ENCODE measurements around the gene ARID1B.
A peak's percentile ranks its signal among the peaks of the same experiment; 100 is the strongest.

The ARID1B gene

DNA sequence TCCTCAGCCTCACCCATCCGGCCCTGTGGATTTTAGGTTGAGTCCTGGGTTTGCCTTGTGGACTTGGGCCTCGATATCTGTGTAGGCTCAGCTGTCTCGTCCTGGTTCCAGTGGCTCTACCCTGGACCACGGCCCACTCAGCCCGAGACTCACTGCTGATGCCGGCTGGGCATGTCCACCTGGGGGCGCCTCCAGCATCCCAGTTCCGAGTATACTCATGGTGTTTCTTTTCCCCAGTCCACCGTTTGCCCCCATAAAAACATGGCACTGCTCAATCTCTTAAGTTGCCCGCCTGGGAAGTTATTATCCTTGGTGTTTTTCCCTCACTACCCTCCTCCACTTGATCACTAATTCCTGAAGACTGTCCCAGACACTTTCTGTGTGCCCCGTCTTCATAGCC, 99.1 kb downstream of the ARID1B start:
- no peak for DNase-seq (ENCODE audit: low read depth in 3 of 3, low spot score in 1 of 3)

DNA sequence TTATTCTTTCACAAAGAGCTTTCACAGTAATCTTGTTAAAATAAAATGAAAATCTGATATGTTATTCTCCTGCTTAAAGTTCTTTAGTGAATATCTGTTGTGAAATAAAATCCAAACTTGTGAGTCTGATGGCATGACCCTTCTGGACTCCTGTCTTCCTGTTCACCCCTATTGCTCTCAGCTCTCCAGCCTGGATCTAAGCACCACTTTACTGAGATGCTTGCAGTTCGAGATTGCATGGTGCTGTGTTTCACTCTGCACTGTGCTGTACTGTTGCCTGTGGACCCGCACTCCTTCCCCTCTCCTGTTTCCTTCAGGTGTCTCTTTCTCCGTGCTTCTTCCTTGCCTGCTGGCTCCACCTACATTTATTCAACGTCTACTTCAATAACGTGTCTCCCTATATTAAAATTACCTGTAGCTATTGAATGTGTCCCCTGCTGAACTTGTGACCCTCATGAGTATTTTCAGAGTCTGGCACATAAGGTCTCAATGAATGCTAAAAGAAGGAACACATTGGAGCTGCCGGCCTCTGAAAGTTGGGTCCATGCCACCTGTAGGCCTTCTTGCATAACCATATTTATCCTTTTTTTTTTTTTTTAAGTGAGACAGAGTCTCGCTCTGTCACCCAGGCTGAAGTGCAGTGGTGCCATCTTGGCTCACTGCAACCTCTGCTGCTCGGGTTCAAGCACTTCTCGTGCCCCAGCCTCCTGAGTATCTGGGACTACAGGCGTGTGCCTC, 100.1 kb downstream of the ARID1B start:
- no peak for DNase-seq (ENCODE audit: low read depth in 3 of 3, low spot score in 1 of 3)

DNA sequence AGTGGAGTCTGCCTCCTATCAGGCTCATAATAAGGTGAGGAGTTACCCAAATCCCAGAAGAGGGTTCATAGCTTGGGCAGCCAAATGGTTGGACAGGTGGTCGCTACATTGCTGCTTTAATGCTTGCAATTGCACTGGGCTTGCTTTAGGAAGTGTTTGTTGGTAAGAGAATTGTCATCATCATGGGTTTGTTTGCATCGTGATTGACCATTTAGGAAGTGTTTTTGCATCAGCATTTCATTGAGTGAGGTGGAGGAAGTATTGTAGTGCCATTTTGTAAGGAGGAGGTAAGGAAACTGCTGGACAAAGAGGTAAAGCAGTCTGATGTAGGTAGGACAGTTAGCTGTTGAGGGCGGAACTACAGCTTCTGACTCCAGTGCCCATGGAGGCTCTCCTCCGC, 101.5 kb downstream of the ARID1B start:
- DNase-seq (ENCODE audit: low read depth in 3 of 3, low spot score in 1 of 3), result no peak

DNA sequence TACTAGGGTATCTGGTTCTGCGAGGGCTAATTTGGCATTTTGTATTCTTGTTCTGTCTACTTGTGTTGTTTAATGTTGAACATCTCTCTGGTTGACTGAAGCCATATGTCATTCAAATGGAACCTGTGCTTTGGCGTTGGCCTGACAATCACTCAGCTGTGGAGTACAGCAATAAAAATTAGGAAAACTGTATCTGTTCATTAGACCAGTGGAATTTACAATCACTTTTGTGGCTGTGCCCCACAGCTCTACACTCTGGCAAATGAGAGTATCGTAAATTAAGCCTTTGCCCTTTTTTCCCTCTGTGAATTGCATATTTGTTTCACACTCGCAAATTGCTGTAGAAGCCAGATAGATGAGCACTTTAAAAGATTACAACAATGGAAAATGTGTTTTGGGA, 102.0 kb downstream of the ARID1B start:
- DNase-seq (ENCODE audit: low read depth in 3 of 3, low spot score in 1 of 3), result no peak

DNA sequence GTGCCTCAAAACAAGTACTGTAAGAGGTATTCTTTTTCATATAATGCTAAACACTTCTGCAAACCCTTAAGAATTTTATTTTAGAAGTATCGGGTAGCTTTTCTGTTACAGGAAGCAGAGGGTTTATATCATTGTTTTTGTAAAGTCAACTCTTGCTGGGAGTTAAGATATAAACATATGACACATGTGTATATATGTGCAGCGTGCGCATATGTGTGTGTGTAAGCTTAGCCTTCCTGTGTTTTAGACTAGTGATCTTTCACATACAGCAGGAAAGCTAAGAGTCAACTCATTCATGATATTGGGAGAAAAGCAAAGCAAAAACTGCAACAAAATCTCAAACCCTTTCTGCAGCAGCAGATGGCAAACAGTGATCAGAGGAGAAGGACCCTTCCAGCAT, 102.4 kb downstream of the ARID1B start:
- DNase-seq (ENCODE audit: low read depth in 3 of 3, low spot score in 1 of 3), result no peak

DNA sequence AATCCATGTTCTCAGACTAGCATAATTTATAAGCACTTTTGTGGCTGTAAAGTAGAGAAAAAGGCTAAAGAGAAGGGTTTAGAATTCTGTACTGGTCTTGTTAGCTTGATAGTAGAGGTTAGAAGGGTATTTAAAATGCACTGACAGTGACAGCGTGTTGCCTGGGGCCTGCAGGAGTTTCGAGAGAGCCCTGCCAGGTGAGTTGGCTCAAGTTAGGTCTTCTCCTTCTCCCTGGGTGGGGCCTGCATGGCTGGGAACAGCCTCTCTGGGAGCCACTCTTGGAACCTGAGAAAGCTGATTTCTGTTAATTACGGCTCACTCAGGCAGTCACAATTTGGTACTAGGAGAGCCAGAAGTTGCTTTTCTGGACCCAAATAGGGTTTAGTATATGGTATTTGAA, 103.7 kb downstream of the ARID1B start:
- DNase-seq (ENCODE audit: low read depth in 3 of 3, low spot score in 1 of 3), result no peak

DNA sequence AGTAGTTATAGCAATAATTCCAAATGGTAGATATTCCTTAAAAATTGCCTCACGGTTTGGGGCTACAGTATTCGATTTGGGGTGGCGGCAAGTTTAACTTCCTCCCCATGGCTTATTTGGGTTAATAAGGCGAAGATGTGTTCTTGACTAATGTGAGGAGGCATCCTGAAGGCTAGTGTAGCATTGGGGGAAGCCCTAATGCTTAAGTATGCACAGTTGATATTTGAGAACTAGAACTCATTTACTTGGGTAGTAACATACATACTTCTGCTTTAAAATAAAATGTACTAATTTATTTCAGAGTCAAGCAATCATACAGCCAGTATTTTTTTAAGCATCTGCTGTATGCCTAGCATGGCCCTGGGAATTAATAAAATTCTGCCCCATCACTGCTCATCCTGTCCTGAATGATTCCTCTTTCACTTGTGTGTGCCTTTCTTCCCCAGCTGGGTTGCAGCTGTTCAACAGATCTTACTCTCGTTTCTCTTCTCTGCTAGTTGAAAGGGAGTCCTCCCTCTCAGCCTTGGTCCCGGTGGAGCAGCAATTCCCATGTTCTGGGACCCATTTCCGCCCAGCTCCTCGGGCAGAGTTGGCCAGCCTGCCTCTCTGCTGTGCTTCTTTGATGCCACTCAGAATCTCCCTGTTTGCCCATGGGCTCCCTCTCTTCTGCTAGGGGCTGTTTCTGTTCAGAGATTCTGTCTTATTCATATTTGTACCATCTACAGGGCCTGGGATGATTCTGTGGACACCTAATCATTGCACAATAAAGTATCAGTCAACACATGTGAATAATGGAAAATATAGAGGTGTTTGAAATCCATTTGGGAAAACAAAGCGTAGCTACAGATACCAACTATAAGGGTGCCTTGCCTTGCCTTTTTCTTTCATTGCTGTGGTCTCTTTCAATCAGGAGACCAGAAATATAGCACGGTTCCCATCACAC, 104.8 kb downstream of the ARID1B start:
- DNase-seq (ENCODE audit: low read depth in 3 of 3, low spot score in 1 of 3), result no peak

DNA sequence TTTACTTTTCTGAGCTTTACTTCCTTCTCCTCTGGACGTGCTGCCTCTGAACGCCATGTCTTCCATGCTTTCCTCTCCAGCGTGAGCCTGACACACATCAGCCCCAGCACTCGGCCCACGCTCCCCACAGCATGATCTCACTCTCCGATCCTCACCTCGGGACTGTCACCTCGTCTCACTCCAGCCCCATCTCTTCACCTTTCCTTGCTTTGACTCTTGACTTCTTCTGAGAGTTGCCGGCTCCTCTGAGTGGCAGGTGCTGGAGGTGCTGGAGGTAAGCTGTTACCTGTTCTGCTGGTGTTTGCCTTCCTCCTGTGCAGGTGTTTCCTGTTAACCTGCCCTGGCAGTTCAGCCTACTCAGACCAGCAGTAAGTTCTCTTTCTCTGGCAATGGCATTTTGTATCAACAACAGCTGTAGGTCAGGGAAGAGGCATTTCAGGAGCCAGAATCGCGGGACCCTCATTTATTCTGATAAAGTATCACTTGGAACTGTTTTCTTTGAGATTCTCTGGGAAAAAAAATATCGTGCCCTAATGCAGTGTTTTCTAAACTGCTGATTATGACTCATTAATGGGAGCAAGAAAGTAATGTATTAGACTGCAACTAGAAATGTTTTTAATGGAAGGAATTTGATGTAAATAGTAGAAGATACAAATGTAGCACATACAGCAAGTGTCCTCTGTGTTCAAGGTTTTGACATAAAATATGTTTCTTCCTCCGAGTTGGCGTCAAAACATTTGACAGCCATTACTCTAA, 106.5 kb downstream of the ARID1B start:
- peak in 1 of 3 donors; percentile 10 for DNase-seq (ENCODE audit: low read depth in 3 of 3, low spot score in 1 of 3)

DNA sequence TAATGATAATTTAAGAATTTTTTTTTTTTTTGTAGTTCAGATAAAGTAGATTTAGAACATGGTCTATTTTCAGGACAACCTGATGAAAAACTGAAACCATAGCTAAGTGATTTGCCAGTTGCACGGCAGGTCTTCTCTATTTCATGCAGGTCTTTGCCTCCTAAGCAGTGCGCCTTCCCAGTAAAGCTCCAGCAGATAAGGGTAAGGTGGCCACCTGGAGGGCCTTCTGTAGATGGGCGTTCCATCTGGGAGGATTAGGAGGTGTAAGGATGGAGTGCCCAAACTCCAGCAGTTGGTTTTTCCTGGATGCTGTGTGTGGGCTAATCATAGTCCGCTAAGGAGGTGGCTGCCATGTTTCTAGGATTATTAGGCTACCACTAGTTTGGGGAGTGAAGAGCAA, 107.1 kb downstream of the ARID1B start:
- DNase-seq (ENCODE audit: low read depth in 3 of 3, low spot score in 1 of 3), result no peak

DNA sequence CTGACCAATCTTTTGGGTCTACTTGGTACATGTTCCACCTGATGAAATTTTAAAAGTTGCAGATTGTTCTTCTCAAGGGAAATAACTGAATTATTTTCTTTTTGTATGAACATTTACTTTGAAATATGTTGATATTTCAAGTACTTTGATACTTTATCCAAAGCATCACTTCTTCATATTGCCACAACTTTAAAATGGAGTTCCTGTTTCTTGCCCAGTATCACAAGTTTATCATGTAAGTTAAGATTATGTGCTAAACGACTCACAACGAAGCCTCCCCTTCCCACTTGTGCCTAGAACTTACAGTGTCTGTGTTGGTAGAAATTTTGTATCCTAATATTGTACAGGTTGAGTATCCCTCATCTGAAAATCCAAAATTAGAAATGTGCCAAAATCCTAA, 108.4 kb downstream of the ARID1B start:
- DNase-seq (ENCODE audit: low read depth in 3 of 3, low spot score in 1 of 3), result no peak

DNA sequence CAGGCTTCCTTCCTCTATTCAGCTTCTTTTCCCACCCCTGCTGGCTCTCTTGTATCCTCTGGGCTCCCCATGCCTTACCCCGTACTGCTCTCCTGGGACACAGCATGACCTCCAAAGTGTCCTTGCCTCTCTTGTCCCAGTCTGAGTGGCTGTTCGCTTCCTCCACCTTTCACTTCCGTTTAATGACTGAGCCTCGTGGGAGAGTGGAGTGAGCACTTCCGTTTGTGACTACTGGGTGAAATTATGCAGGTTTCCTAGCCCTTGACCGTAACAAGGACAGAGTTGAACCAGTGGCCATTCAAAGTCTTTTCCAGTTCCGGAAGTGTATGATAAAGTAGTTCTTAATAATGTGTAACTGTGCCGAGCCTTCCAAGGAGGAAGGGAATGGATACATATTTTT, 109.2 kb downstream of the ARID1B start:
- no peak for DNase-seq (ENCODE audit: low read depth in 3 of 3, low spot score in 1 of 3)

DNA sequence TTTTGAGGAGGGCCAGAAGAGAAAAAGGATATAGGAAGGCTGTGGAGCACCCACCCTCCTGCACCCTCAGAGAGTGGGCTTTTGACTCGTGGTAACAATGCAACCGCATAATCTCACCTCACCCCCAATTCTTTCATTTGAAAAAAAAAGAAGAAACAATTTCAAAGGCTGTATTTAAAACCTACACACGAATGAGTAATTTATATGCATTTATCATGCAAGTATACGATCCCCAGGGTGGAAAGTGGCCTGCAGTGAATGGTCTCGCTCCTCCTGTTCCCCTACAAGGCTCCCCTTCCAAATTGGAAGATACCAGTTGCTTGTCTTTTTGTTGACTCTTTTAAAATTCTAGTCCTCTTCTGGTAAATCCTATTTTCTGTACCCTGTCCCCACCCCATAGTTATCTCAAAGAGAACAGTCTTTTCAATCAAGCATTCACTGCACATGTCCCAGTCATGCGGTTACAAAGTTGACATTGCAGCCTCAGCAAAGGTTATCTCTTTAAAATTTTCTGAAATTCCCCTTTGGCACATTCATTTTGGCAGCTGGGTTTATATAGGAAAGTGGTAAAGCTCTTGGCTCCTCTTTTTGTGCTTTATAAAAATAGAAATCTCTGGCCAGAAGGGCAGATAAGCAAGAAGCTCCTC, 110.6 kb downstream of the ARID1B start:
- no peak for DNase-seq (ENCODE audit: low read depth in 3 of 3, low spot score in 1 of 3)

DNA sequence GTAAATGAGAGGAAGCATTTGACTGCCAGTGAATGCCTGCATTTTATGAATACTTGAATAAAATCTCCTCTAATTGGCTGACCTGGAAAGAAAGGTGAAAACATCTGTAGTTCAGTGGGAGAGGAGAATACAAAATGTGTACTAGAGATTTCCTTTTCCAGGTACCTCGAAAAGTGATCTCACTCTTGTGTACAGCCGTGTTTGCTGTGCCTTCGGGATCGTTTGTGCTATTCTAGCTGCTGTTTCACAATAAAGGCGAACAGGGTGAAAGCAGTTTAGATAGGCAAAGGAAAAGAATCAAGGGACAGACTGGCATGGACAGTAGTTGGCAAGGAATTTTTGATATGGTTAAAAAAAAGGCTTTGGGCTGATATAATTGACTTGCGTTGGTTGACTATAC, 112.3 kb downstream of the ARID1B start:
- DNase-seq (ENCODE audit: low read depth in 3 of 3, low spot score in 1 of 3), result no peak

DNA sequence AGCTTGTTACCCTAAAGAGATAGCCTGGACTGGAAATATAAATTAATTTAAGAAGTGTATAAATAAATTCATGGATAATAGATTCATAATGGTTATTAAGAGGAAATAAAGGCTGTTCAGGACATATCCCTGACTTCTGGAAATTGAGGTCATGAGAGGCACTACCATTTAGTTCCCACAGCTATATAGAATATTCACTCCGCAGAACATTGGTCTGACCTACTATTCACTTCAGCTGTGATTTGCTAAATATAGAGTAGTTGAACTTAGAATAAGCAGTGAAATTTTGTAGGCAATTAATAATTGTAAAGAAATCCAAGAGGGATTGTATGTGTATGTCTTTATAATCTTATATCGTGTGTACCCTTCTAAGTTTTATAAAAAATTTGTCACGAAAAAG, 112.8 kb downstream of the ARID1B start:
- no peak for DNase-seq (ENCODE audit: low read depth in 3 of 3, low spot score in 1 of 3)

DNA sequence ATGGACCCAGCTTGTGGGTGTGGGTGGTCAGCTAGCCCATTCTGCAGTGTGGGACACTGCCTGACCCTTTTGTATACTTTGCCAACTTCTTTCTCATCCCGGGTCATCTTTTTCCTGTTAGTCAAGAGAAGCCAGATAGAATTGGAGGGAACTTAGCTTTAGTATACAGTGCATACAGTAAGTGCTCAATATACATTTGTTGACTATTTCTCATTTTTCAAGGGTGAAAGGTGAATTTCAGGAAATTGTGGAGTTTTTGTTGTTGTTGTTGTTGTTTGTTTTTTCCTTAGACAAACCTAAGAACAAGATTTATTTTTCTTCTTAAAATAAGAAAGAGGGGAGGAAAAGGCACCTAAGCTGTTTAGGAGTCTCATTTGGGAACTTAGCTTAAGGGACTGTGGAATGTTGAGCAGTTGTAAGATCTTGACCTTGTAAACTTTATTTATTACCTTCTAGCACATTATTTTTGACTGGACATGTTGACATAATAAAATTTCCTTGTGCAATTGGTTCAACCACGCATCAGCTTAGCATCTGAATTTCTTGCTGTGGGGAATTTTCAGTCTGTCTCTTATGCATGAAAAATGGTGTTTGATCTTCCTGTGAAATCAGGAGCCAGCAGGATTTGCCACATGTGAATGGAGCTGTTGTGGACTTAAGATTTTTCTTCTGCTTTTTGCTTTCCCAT, 113.6 kb downstream of the ARID1B start:
- DNase-seq (ENCODE audit: low read depth in 3 of 3, low spot score in 1 of 3), result no peak

DNA sequence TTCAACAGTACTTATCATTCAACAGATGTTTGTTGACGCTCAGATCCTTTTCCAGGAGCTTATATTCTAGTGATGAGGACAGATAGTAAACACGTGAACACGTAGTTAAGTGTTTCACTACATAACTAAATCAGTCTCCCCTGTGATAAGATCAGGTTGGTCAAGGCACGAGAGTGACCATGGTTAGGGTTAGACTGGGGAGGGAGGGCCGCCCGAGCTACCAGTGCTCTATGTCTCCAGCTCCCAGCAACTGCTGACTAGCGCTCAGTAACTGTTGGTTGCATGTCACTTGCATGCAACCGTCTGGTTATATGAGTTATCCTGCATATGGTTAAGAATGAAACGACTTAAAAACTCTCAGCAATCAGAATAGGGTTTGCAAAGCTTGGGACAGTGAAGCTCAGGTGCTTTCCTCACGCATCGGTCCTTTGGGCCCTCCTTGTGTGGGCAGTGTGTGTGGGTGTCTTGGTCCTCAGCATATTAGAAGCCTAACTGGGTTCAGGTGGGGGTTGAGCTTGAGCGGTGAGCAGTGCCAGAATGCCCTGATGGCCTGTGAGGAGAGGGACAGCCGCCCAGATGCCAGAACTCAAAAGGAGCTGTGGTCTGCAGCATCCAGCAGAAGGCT, 120.8 kb downstream of the ARID1B start:
- no peak for DNase-seq (ENCODE audit: low read depth in 3 of 3, low spot score in 1 of 3)

DNA sequence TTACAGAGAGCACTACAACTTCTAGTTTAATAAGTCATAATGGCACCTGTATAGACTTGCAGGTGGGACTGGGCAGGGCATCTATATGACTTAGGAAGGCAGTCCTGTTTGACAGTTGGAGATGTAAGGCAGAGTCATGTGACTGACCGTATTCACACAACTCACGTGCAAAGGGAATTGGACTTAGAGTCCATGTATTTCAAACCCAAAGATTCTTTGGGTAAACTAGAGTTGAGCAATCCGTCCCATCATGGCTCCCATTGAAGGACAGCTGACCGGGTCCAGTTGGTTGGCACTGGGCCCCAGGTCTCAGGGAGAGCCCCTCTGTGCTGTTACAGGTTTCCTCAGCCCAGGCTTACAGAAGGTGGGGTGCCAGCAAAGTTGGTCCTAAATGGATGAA, 121.9 kb downstream of the ARID1B start:
- DNase-seq (ENCODE audit: low read depth in 3 of 3, low spot score in 1 of 3), result no peak

DNA sequence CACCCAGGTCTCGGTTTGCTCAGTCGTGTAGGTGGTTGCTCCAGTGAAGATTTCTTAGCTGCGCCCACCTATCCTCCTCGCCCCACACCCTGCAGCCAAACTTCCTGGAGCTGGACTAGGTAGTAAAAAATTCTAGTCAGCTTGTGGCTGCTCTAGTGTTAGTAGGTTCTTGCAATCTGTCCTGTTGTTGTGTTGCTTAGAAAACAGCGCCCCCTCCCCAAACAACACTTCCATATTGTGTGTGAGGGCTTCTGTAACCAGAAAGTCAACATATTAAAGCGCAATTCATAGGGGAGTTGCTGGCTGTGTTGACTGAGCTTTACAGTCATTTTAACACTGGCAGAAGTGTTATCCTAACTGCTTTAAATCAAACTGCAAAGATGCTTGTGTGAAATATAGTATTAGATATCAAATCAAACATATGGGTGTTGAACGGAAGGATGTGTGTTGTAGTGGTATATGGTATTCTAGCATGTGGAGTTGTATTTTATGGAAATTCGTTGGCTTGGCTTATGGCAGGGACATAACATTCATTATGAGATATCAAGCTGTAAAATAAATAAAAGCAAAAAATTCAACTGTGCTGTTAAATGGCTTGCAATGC, 122.5 kb downstream of the ARID1B start:
- no peak for DNase-seq (ENCODE audit: low read depth in 3 of 3, low spot score in 1 of 3)

DNA sequence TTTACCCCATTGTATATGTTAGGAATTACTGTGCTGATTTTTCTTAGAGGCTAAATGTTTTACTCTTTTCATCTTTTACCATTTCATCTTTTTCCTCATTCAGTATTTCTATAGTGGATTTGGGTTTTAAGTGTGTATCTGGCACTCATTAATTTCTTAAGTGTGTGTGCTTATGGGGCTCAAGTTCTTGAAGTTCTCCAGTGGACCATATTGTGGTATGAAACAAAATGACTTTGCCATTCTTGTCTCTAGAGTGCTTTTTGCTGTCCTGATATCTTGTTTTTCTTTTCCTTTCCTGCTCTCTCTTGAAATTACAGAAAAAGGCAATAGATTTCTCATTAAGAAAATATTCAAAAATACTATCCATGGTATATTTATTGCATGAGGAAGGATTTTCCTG, 123.1 kb downstream of the ARID1B start:
- no peak for DNase-seq (ENCODE audit: low read depth in 3 of 3, low spot score in 1 of 3)
